GM12873 (cell line): ENCODE data around the gene KPNB1.

Experiments used
- CTCF ChIP-seq: IDR thresholded peaks from 2 replicates; pipeline ENCODE4 v1.5.1; 2012; ENCODE audit warnings: low read depth, mild to moderate bottlenecking, moderate library complexity, low read length, control low read depth; ENCODE audit not compliant: insufficient read depth; ENCODE audit errors: missing control alignments

The KPNB1 gene

GRCh38 chr17:47615766-47616424 lies 33.8 kb upstream of the KPNB1 start:
- TF ChIP-seq CTCF, result peak; percentile 59

- no peak for TF ChIP-seq CTCF
Observed at GRCh38 chr17:47618410-47618809, 31.3 kb upstream of the KPNB1 start.

GRCh38 chr17:47620503-47621245 lies 29.0 kb upstream of the KPNB1 start:
- TF ChIP-seq CTCF, result no peak

GRCh38 chr17:47621293-47622179 lies 28.2 kb upstream of the KPNB1 start:
- no peak for TF ChIP-seq CTCF

GRCh38 chr17:47622180-47622549 lies 27.6 kb upstream of the KPNB1 start:
- no peak for TF ChIP-seq CTCF

GRCh38 chr17:47624727-47625068 lies 25.0 kb upstream of the KPNB1 start:
- no peak for TF ChIP-seq CTCF

GRCh38 chr17:47628014-47628566 lies 21.6 kb upstream of the KPNB1 start:
- no peak for TF ChIP-seq CTCF
